Right ventricle myocardium inferior (tissue), 1 donor: ENCODE measurements around the gene PTPRD. TPM values are rescaled to one million over a fixed set of nuclear protein-coding genes. Genes with fewer than 3 reads are reported as not detected.

Source experiments
- ATAC-seq: fragments of 200-7000 bp; cut with Tn5 transposase; one replicate; pipeline ENCODE4 v1.9.1; 2020; ENCODE audit warnings: mild to moderate bottlenecking, moderate library complexity
- DNase-seq: peaks from one replicate; pipeline ENCODE4 v3.0.0; 2021; ENCODE audit errors: missing footprints
- intact Hi-C: fragments of 100-400 bp; cut with DNase I; formaldehyde crosslinking; loops from one replicate; pipeline ENCODE4 v1.11.0; 2022
- total RNA-seq: library from RNA; stranded (reverse); fragmentation: NEBNext Ultra II Directional; extraction: Animal tissue kit (Norgen Biotek cat#: 25700); gene quantifications from one replicate; pipeline ENCODE4 v1.2.1, GENCODE V29; 2021
- donor health status: DM: no; HTN: yes; CAD: no; lungs with severe emphysema.

Gene PTPRD
- total RNA-seq, 1 donor from 2014 or later: 13.3 TPM

DNA sequence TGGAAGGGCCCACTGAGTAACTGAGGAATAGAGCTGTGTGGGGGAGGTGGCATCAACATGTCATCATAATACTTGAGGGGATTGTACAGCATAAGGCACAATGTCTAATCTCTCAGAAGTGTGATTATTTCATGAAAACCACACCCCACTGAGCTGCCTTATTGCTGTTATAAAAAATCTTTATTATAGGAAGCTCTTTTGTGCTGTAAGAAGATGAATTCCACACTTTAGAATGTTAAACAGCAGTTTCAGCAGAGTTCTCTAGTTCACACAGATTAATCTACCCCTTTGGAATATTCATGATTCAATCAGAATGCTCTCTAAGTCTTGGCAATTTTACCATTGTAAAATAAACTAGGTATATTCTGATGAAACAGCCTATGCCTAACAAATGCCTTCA is 1389.6 kb downstream of the PTPRD start:
- ATAC-seq: no peak
- intact Hi-C loops: no loop called here
- DNase-seq: no peak

- ATAC-seq: no peak
- no peak for DNase-seq
- intact Hi-C loops: no loop called here
Observed at GRCh38 chr9:9222730-9223129, 1390.1 kb downstream of the PTPRD start.

DNA sequence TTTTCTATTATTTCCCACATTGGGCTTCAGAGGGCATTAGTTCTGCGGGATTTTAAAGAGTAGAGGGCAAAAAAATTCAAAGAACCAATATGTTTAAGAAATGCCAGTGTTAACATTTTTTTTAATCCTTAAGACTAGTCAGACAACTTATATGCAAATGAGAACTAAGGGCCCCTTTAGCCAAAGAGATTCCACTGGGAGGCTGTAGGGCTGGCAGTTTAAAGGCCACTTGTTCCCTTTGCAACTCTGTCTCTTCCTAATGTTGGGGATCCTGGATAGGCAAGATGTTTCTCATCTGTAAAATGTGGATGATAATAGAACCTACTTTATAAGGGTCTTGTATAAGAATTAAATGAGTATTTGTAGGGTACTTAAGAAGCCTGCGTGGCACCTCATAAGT is 1395.9 kb downstream of the PTPRD start:
- intact Hi-C loops: no loop called here
- ATAC-seq: no peak

GRCh38 chr9:9215050-9215449 is 1397.8 kb downstream of the PTPRD start:
- no peak for ATAC-seq
- intact Hi-C loops: no loop called here

More for the DNA sequence above, 1395.9 kb downstream of the PTPRD start:
- DNase-seq: no peak

DNA sequence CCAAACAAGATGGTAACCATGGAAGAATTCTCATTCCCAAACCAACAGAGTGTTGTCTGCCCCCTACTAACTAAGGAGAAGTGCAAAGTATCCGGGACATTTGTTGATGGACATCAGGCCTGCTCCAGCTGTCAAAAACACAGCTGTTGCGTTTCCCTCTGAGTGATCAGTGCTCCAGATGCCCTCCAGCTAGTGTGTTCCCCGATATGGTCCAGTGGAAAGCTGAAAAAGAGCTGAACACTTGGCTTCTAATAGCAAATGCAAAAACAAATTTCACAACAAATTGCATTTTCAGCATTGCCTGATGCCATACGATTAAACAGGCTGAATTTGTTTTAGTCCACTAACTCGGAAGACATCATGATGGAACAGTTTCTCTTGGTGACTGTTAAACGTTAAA is 1398.7 kb downstream of the PTPRD start:
- intact Hi-C loops: no loop called here
- ATAC-seq (no peak), DNase-seq (no peak)

More at GRCh38 chr9:9215050-9215449, 1397.8 kb downstream of the PTPRD start:
- DNase-seq: no peak

- intact Hi-C loops: no loop called here
Observed at GRCh38 chr9:9212963-9213362, 1399.8 kb downstream of the PTPRD start.

GRCh38 chr9:9202276-9202675 is 1410.5 kb downstream of the PTPRD start:
- ATAC-seq (no peak), DNase-seq (no peak)
- intact Hi-C loops: no loop called here

More at GRCh38 chr9:9212963-9213362, 1399.8 kb downstream of the PTPRD start:
- ATAC-seq (no peak), DNase-seq (no peak)

DNA sequence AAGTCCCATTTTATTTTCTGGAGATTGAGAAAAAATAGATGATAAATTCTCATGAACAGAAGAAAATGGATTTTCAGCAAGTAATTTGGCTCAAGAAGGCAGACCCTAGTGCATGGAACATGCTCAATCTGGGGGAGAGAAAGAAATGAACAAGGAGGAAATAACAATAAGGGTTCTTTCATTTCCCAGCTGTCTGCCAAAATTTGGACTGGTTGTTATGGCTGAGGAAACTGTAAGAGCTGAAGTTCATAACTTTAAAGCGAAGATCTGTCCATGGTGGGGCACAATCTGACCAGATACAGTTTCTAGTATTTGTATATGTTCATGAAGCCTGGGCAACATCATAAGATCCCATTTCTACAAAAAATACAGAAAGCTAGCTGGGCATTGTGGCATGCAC is 1426.7 kb downstream of the PTPRD start:
- DNase-seq (no peak), ATAC-seq (no peak)
- intact Hi-C loops: no loop called here

DNA sequence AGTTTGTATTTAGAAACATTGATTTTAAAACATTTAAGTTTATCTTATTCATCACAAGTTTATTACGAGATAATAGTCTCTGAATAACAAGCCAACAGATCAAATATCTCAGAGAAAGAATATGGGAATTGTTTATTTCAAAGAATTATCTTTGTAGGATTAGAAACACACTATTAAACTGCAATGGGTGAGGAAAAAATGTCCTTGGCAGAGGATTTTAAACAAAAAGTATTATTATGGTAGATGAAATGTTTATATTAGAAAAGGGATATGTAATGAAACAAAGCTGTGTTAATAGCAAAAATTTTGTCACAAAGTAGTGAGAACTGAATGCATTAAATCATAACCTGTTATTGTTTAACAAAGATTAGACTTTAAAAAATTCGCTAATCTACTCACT is 1430.4 kb downstream of the PTPRD start:
- ATAC-seq (no peak), DNase-seq (no peak)
- intact Hi-C loops: no loop called here

GRCh38 chr9:9177081-9177480 is 1435.7 kb downstream of the PTPRD start:
- intact Hi-C loops: no loop called here
- no peak for ATAC-seq
- DNase-seq: no peak

DNA sequence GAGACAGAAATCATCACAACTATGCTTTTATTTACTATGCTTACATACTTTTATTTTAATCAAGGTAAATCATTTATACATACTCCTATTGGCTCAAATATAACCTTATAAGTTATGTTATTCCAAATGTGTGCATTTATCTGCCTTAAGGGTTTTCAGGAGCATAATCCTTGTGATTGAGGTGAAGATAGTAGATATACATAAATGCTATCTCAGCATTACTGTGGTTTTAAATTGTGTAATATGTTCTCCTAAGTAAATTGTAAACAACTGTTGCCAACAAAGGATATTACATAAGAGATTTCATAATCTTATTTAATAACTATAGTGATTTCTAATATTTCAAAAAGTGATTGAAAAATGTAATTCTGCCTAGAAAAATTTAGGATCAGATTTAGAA is 1438.4 kb downstream of the PTPRD start:
- intact Hi-C loops: no loop called here
- ATAC-seq (no peak), DNase-seq (no peak)

GRCh38 chr9:9173264-9173663 is 1439.5 kb downstream of the PTPRD start:
- no peak for DNase-seq
- intact Hi-C loops: no loop called here
- ATAC-seq: no peak

GRCh38 chr9:9170439-9171134 is 1442.2 kb downstream of the PTPRD start:
- intact Hi-C loops: no loop called here
- ATAC-seq (no peak), DNase-seq (no peak)

DNA sequence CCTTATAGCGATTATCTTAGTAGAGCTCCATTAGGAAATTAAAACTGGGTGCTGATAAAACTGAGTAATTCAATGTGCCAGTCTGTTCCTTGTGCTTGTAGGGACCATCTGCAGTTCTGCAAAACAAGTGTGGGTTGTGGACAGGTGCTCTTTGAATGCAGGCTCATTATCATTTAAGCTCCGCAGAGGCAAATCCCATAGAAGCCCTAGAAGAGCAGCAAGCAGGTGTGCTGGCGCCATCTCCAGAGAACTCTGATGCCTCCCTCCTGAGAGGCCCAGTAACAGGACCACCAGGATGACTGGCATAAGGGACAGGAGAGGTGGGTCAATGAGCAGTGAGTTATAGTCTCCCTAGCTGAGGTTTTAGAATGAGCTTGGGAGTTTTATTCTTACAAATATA is 1470.8 kb downstream of the PTPRD start:
- DNase-seq (no peak), ATAC-seq (no peak)
- intact Hi-C loops: no loop called here

GRCh38 chr9:9133526-9133925 is 1479.3 kb downstream of the PTPRD start:
- intact Hi-C loops: no loop called here
- DNase-seq (no peak), ATAC-seq (no peak)

GRCh38 chr9:9124616-9125015 is 1488.2 kb downstream of the PTPRD start:
- intact Hi-C loops: no loop called here
- ATAC-seq: no peak

GRCh38 chr9:9122230-9122875 is 1490.4 kb downstream of the PTPRD start:
- no peak for ATAC-seq
- intact Hi-C loops: no loop called here
- no peak for DNase-seq

More at GRCh38 chr9:9124616-9125015, 1488.2 kb downstream of the PTPRD start:
- no peak for DNase-seq

- ATAC-seq (no peak), DNase-seq (no peak)
- intact Hi-C loops: no loop called here
Observed at GRCh38 chr9:9117866-9118265, 1494.9 kb downstream of the PTPRD start.

DNA sequence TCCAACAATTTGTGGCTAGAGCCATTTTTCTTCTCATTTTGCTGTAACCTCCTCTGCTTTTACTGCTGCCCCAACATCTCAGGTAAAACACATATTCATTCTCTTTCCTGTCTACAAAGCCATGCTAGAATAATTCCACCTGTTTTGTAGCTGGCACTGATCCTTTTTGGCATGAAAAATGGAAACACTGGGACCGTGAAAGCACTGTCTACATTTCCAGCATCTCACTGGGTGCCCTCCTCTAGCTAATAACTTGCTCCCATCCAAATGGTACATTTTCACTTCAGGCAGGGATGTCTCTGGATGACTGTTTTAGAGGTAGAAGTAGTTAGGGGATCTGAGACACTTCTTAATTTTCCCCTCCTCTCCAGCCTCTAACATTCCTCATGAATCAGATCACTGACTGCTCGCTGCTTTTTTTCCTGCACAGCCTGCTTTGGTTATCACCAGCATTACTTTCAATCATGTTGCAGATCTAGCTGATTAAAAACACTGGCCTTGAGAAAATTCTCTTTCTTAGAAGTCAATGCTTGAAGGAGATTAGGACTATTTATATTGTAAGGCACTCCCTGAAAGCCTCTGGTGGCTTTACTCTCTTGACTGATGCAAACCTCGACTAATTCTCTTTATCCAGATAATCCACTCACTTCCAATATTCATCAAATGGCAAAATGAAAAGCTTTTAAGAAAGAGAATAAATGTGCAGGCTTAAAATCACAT is 1500.6 kb downstream of the PTPRD start:
- no peak for DNase-seq
- intact Hi-C loops: no loop called here
- ATAC-seq: no peak

DNA sequence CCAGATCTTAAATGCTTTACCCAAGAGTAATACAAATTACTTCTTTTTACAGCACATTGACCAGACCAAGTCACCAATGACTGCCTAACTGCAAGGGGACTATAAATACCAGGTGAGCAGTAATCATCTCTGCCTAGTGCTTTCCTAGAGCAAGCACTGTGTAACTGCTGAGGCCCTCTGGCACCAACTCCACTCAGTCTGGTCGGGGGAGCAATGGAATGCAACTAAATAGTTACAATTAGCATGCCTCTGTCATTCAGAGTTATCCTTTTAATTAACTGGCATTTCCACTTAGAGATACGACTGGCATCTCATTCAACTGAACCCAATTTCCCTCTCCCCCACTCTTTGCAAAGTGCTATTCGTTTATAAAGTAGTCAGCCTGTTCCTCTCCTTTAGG is 1504.2 kb downstream of the PTPRD start:
- DNase-seq: no peak
- ATAC-seq: no peak
- intact Hi-C loops: no loop called here
